M059J (cell line): Measurements from ENCODE around the gene APOL3. TPM values are rescaled to one million over a fixed set of nuclear protein-coding genes. Genes with fewer than 3 reads are reported as not detected.
A peak's percentile ranks its signal among the peaks of the same experiment; 100 is the strongest.
"Not testable (repeated sequence)": the region's sequence is repeated elsewhere in the genome, so short reads cannot be mapped to it uniquely, and the experiment has no call there.

ENCODE experiments used
- DNase-seq: peaks from one replicate; pipeline ENCODE4 v3.0.0-alpha.2; 2012; ENCODE audit warnings: low read depth
- total RNA-seq: library from RNA; depleted of rRNA; stranded (reverse); fragments of >200 nt; shearing (Covaris generic); gene quantifications from 2 replicates; pipeline ENCODE4 v1.2.3, GENCODE V29; 2014

The APOL3 gene
- total RNA-seq, 1 experiment from 2014 or later = 11.7 TPM

DNA sequence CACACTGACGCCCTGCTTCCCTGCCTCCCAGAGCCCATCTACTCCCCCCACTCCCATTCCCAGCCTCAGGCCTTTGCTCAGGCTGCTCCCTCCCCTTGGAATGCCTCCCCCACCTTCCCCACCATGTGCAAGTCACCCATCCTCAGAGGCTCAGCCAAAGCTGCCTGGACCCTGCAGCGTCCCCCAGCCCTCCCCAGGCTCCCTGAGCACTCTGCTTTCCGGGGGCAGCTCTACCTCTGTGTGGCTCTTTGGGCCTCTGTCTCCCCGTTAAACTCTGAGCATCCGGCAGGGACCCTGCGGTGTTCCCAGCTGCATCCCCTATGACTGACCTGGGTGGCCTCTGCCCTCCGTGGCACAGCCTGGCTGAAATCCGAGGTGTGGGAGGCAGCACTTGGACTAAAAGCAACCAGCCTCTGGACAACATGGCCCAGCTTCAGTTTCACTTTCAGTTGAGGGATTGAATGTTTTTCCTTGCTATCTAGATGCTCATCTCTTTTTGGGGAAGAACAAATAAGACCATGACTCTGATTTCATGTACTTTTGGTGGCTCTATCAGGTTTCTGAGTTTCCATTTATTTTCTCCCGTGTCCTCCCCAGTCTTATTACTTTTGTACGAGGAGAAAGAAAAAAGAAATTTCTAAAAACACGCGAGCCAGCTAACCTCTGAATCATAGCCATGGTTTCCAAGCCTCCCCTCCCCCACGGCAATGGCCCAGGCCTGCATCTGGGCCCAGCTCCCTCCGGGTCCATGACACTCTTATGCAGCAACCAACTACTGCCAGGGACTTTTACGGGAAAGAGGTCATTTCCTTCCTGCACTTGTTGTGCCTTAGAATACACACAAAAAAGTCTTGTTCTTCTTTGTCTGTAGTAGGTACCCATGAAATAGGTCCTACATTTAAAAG is 3.8 kb downstream of the APOL3 start:
- peak; percentile 84 for DNase-seq

DNA sequence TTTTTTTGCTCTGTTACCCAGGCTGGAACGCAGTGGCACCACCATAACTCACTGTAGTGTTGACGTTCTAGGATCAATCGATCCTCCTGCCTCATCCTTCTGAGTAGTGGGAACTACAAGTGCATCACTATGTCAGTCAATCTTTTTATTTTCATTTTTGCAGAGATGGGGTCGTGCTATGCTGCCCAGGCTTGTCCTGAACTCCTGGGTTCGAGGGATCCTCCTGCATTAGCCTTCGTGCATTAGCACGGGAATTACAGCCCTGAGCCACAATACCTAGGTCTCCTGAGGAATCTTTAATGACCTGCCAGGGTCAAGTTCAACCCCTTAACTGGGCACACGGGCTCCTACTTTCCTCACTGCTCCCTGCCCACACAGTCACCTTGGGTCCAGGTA is 4.4 kb downstream of the APOL3 start:
- no peak for DNase-seq

DNA sequence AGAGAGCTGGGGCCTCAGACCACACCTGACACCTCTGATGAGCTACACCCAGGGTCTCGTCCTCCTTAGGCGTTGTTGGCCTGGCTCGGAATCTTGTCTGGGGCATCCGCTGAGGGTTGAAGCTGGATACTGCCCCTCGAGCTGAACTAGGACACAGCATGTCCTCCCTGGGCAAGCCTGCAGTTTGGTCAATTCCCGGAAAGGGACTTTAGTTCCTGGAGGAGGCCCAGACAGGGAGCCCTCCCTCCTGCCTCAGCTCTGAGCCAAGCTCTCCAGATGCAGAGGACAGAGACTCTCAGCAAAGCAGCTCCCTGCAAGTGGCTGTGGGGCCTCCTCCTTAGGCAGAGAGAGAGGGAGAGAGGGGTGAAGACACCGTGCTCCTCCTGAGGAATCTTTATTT is 4.9 kb downstream of the APOL3 start:
- DNase-seq = no peak

GRCh38 chr22:36154423-36154945 is 6.1 kb downstream of the APOL3 start:
- no peak for DNase-seq

DNA sequence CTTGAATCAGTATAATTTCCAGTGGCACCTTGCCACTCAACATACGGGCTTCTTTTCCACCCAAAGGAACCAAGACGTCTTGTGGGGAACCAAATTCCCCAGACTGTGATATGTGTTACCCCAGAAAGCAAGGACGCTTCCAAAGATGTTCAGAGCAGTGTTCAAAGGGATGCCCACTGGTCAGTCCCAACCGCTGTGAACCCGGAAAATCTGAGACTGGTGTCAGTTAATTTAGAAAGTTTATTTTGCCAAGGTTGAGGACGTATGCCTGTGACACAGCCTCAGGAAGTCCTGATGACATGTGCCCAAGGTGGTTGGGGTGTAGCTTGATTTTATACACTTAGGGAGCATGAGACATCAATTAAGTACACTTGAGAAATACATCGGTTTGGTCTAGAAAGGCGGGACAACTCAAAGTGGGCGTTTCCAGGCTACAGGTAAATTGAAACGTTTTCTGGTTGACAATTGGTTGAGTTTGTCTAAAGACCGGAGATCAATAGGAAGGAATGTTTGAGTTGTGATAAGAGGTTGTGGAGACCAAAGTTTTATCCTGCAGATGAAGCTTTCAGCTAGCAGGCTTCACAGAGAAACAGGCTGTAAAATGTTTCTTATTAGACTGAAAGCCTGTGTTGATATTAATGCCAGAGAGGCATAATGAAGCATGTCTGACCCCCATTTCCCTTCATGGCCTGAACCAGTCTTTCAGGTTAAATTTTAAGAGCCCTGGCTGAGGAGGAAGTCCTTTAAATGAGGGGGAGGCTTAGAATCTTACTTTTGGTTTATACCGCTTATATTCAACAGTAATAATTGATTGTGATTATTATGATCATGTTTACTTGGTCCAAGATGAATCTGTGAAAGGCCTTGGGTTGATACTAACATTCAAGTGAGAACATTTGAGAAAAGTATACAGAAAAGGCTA is 6.8 kb downstream of the APOL3 start:
- DNase-seq = no peak

DNA sequence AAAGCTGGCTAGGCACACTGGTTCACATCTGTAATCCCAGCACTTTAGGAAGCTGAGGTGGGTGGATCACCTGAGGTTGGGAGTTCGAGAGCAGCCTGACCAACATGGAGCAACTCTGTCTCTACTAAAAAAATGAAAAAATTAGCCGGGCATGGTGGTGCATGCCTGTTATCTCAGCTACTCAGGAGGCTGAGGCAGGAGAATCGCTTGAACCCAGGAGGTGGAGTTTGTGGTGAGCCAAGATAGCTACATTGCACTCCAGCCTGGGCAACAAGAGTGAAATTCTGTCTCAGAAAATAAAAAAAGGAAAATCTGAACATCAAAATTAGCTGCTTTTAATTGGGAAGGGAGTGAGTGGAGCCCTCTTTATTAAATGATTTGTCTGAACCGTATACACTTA is 7.7 kb downstream of the APOL3 start:
- DNase-seq = not testable (repeated sequence)

DNA sequence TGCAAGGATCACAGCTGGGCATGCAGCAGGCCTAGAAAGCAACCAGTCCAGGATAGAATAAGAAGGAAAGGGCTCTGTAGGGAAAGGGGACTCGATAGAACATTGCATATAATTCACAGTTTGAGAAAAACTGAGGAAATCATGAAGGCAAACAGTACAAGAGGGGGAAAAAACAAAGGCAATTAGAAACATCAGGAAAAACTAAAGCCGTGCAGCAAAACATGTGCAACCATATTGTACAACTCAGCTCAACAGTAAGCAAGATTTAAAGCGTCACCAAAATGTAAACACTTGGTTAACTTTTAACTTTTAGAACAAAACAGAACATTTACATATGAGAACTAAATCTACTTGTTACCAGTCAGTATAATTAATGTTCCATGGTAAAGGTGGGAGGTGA is 8.5 kb downstream of the APOL3 start:
- DNase-seq = no peak

GRCh38 chr22:36151006-36151595 is 9.5 kb downstream of the APOL3 start:
- DNase-seq = no peak

DNA sequence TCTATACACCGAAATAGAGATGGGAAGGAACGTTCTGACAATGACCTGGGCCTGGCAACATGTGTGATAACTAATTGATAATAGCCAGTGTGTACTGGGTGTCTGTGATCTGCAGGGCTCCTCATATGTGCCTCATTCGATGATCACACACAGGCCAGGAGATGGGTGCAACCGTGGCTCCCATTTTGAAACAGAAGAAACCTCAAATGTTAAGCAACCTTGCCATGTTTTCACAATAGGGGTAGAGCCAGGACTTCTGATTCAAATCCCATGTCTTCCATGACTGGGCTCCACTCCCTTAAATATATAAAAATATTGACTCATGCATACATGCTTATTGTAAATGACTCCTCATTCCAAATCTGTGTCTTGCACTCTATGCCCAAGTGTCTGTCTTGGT is 11.1 kb downstream of the APOL3 start:
- no peak for DNase-seq

GRCh38 chr22:36148411-36148810 is 12.1 kb downstream of the APOL3 start:
- no peak for DNase-seq

DNA sequence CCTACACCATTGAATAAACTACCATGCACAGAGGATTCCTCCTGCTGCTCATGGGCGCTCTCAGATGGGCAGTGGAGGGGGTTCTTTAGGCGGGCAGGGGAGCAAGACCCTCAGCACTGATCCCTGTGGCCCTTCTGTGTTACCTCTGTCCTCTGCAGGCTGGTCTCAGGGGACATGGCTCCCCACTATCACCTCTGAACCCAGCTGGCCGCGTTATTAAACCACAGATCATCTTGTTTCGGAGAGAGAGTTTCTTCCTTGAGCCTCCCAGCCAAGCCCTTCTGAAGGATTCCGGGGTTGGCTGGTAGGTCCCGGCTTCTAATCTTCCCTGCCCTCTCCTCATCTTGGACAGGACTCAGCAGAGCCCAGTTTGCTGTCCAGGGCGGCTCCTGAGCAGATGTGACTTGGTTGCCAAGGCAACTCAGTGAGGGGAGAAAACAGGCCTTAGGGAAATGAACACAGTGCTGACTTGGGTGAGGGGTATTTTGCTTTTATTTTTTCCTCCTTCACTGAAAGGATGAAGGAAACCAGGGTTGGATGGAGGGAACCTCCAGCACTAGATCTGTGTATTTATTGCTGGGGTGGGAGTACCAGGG is 13.3 kb downstream of the APOL3 start:
- peak; percentile 21 for DNase-seq

DNA sequence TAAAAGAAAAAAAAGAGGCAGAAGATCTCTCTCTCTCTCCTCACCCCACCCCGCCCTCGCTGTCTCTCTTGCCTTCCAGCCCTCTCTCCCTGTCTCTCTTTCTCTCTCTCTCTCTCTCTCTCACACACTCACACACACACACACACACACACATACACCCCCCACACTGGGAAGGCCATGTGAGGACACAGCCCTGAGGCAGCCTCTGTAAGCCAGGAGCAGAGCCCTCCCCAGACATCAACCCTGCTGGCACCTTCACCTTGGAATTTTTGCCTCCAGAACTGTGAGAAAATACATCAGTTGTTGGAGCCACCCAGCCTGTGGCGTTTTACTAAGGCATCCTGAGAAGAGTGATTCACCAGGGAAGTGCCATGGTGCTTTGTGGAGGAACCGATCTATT is 14.7 kb downstream of the APOL3 start:
- peak; percentile 79 for DNase-seq

- peak; percentile 77 for DNase-seq
These were observed 15.5 kb downstream of the APOL3 start for GRCh38 chr22:36144886-36145541.

- no peak for DNase-seq
These were observed 16.6 kb downstream of the APOL3 start for GRCh38 chr22:36143956-36144355.

DNA sequence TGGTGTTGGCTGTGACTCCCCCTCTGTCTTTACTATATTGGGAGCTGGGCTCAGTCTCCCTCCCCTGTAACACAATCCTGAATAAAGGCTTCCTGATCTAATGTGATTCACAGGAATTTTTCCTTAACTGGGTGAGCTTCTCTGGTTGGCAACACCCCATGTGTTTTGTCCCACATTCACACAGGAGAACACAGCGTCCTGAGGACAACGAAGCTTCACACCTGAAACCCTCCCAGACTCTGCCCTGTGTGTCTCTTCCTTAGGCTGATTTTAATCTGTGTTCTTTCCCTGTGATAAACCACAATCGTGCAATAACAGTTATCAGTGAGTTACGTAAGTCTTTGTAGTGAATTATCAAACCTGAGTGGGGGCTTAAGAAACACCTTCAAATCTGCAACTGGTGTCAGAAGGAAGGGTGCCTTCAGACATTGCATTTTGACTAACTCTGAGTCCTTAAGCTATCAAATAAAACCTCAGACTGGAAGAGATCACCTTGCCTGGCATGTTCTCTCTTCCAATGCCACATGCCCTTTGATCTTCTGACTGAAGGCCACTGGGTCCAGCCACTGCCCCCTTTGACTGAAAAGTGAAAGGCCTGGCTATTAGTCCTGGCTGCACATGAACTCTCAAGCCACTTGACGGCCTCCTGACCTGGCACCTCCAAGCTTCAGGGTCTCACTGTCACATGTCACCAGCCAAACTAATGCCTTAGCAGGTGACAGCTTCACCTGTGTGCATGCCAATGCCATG is 17.3 kb downstream of the APOL3 start:
- DNase-seq = no peak

GRCh38 chr22:36141481-36141880 is 19.1 kb downstream of the APOL3 start:
- DNase-seq = no peak

DNA sequence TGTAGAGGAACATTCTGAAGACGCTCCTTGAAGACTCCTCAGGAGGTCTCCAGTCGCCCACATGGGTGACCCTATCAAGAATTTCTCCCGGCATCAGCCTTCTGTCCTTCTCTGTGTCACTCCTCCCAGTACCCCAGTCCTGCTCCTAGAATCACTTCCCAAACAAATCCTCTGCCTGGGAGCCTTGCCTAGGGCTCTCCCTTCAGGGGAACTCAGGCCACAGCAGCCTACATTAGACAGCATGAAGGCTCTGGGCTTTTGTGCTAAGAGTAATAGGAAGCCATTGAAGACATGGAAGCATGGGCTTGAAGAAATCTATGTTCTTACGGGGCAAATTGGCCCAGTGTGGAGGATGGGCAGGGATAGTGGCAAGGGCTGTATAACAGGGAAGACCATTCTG is 21.8 kb downstream of the APOL3 start:
- not testable (repeated sequence) for DNase-seq

DNA sequence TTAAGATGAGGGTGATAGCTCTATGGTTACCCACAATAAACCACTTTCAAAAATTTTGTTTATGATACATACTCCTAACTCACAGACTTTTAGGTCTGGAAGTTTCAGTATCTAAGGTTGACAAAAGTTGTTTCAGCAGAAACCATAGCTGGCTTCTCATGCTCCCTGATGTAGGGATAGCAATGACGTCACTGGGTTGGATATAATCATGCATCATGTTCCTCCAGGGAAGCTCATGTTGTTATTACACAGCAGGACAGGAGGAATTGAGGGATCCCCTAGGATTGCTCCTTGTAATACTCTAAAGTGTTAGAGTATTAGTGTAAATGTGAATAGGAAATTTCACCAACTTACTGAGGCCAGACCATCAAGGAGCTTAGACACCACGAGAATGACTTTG is 23.6 kb downstream of the APOL3 start:
- DNase-seq = peak; percentile 15

- peak; percentile 70 for DNase-seq
These were observed 24.1 kb downstream of the APOL3 start for GRCh38 chr22:36136475-36136874.

DNA sequence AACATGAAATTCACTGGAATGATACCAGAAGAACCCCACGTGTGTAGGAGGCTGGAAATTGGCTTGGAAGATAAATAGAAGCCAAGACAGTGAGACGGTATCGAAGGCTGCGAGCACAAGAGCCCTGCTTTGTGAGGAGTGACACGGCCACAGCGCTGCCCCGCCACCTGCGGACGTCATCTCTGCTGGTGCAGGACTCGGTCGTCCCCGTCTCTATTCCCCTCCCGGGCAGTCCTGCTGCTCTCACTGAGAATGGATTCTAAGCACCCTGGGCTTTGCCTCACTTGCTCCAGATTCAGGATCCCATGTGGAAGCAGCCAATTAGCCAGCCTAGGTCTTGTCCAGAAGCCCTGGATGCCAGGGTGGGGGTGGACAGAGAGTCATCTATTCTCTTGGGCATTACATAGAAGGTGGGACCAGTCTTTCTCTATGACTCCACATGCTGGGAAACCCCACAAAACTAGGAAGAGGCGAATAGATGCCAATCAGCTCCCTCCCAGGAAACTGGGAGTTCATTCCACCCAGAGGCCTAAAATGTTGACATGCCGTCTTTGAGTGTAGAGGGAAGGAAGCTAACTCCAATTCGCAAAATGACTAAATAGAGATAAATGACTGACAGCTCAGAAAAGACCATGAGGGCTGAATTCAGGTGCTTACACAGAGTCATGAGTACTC is 25.1 kb downstream of the APOL3 start:
- DNase-seq = no peak
